Vagina (tissue), 2 donors: ENCODE data around the gene LNP1. TPM values are rescaled to one million over a fixed set of nuclear protein-coding genes. Genes with fewer than 3 reads are reported as not detected.

Experiments used
- DNase-seq, 2 donors: peaks; one replicate each; pipeline ENCODE4 v3.0.0-alpha.2; 2017; ENCODE audit errors: extremely low spot score in 2 of 2
- H3K27ac ChIP-seq: fragments of 200-600 bp; sonication (generic); one replicate; pipeline ENCODE4 v1.5.1; 2019
- H3K27me3 ChIP-seq: fragments of 200-600 bp; sonication (generic); one replicate; pipeline ENCODE4 v1.5.1; 2019
- H3K36me3 ChIP-seq, 2 donors: fragments of 200-600 bp; sonication (generic); one replicate each; pipeline ENCODE4 v1.5.1; 2017 to 2019
- H3K4me1 ChIP-seq: fragments of 200-600 bp; sonication (generic); one replicate; pipeline ENCODE4 v1.5.1; 2019
- H3K4me3 ChIP-seq, 2 donors: fragments of 200-600 bp; sonication (generic); 1 replicate in 1 of 2; 2 replicates in 1 of 2; pipeline ENCODE4 v1.5.1; 2016 to 2019
- H3K9me3 ChIP-seq: fragments of 200-600 bp; sonication (generic); one replicate; pipeline ENCODE4 v1.5.1; 2019
- POLR2A ChIP-seq, 2 donors: fragments of 450-650 bp; IDR thresholded peaks; one replicate each; pipeline ENCODE4 v1.6.1; 2017; ENCODE audit warnings: antibody characterized with exemption in 2 of 2, mild to moderate bottlenecking in 2 of 2, moderate library complexity in 2 of 2
- POLR2AphosphoS5 ChIP-seq, 2 donors: sonication (generic); formaldehyde crosslinking; IDR thresholded peaks; one replicate each; pipeline ENCODE4 v1.9.0; 2017; ENCODE audit warnings: antibody characterized with exemption in 2 of 2, mild to moderate bottlenecking in 2 of 2, low read depth in 1 of 2; ENCODE audit not compliant: insufficient read depth in 1 of 2
- intact Hi-C: fragments of 100-400 bp; cut with DNase I; formaldehyde crosslinking; loops from one replicate; pipeline ENCODE4 v1.15.1; 2023
- total RNA-seq: library from RNA; depleted of rRNA; stranded (reverse); fragments of >200 nt; gene quantifications from one replicate; pipeline ENCODE4 v1.2.3, GENCODE V29; 2016
- TF ChIP-seq, protein P1 (sequence below), 3 experiments: fragments of 450-650 bp in 2 of 3; fragments of 200-600 bp in 1 of 3; sonication (generic) in 1 of 3; IDR thresholded peaks; one replicate each; pipeline ENCODE4 v1.5.1; 2017 to 2019; ENCODE audit warnings: antibody characterized with exemption in 3 of 3, mild to moderate bottlenecking in 2 of 3, moderate library complexity in 2 of 3

The LNP1 gene
- total RNA-seq, 1 donor from 2014 or later: 4.4 TPM

DNA sequence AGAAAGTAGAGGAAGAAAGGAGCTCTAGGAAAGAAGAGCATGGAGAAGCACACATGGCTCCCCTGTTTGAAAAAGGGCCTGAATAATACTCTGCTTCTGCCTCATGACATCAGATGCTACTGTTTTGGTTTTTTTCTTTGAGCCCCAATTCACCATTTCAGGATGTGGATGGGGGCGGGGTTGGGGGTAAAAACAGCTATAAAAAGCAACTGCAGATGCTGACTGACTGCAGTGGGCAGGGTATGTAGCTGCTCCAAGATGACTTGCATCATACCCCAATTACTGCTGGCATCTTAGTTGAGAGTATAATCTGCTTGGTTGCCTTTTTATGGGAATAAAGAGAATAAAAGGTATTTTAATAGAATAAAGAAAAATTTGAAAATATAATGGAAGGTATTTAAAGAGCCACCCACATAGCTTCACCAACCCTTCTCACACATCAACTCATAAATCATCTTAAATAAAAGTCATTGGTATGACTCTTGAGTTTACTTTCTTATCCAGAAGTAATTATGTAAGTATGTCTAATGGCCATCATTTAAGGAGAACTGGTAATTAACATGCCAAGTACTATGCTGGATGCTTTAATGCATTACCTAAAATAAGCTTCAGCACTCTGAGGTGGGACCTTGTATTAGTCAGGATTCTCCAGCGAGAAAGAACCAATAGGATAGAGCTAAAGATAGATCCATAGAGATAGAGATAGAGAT is 54.7 kb downstream of the LNP1 start:
- H3K4me3 ChIP-seq: no peak overlapping the region
- TF ChIP-seq POLR2A (IDR thresholded peaks at IDR 0.05) (no peak), POLR2AphosphoS5 (IDR thresholded peaks at IDR 0.05; ENCODE audit: insufficient read depth in 1 of 2, low read depth in 1 of 2) (no peak)
- TF ChIP-seq, protein P1, sequence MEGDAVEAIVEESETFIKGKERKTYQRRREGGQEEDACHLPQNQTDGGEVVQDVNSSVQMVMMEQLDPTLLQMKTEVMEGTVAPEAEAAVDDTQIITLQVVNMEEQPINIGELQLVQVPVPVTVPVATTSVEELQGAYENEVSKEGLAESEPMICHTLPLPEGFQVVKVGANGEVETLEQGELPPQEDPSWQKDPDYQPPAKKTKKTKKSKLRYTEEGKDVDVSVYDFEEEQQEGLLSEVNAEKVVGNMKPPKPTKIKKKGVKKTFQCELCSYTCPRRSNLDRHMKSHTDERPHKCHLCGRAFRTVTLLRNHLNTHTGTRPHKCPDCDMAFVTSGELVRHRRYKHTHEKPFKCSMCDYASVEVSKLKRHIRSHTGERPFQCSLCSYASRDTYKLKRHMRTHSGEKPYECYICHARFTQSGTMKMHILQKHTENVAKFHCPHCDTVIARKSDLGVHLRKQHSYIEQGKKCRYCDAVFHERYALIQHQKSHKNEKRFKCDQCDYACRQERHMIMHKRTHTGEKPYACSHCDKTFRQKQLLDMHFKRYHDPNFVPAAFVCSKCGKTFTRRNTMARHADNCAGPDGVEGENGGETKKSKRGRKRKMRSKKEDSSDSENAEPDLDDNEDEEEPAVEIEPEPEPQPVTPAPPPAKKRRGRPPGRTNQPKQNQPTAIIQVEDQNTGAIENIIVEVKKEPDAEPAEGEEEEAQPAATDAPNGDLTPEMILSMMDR (IDR thresholded peaks at IDR 0.05): no peak
- no peaks in the 10 kb centered on the region for H3K9me3 ChIP-seq
- no peaks in the 10 kb centered on the region for H3K4me1 ChIP-seq
- intact Hi-C loops: no loop called here
- no peak overlapping the region for H3K27ac ChIP-seq
- H3K36me3 ChIP-seq: no peaks in the 10 kb centered on the region
- DNase-seq: no peak
- no peaks in the 10 kb centered on the region for H3K27me3 ChIP-seq

DNA sequence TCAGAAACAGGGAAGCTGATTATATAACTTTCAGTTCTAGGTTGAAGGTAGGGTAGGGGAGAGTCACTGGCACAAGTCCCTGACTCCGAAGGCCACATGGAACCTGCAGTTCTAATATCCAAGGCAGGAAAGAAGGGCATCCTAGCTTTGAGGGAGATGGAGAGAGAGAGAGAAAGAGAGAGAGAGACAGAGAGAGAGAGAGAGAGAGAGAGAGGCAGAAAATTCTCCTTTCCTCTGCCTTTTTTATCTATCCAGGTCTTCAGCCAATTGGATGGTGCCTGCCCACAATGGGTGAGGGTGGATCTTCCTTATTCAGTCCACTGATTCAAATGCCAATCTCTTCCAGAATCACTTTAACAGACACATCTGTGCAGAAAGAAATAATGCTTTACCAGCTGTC is 55.4 kb downstream of the LNP1 start:
- no peaks in the 10 kb centered on the region for H3K36me3 ChIP-seq
- H3K27me3 ChIP-seq: no peaks in the 10 kb centered on the region
- intact Hi-C loops: no loop called here
- H3K4me3 ChIP-seq: no peak overlapping the region
- no peaks in the 10 kb centered on the region for H3K9me3 ChIP-seq
- no peaks in the 10 kb centered on the region for H3K4me1 ChIP-seq
- H3K27ac ChIP-seq: no peak overlapping the region
- DNase-seq: no peak
- no peak for TF ChIP-seq POLR2AphosphoS5 (IDR thresholded peaks at IDR 0.05; ENCODE audit: insufficient read depth in 1 of 2, low read depth in 1 of 2)
- TF ChIP-seq, protein P1 (IDR thresholded peaks at IDR 0.05): no peak
- no peak for TF ChIP-seq POLR2A (IDR thresholded peaks at IDR 0.05)

DNA sequence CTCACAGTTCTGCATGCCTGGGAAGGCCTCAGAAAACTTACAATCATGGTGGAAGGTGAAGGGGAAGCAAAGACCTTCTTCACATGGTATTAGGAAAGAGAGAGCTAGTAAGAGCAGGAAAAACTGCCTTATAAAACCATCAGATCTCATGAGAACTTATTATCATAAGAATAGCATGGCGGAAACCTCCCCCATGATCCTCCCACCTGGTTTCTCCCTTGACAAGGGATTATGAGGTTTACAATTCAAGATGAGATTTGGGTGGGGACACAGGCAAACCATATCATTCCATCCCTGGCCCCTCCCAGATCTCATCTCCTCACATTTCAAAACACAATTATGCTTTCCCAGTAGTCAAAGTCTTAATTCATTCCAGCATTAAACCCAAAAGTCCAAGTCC is 56.5 kb downstream of the LNP1 start:
- no peak overlapping the region for H3K27ac ChIP-seq

DNA sequence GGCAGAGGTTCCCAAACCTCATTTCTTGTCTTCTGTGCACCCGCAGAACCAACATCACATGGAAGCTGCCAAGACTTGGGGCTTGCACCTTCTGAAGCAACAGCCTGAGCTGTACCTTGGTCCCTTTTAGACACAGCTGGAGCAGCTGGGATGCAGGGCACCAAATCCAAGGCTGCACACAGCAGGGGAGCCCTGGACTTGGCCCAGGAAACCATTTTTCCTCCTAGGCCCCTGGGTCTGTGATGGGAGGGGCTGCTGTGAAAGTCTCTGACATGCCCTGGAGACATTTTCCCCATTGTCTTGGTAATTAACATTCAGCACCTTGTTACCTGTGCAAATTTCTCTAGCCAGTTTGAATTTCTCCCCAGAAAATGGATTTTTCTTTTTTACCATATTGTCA is 57.5 kb downstream of the LNP1 start:
- H3K9me3 ChIP-seq: no peaks in the 10 kb centered on the region
- H3K4me3 ChIP-seq: no peak overlapping the region
- TF ChIP-seq, protein P1 (IDR thresholded peaks at IDR 0.05): no peak
- TF ChIP-seq POLR2A (IDR thresholded peaks at IDR 0.05): no peak
- no peak for TF ChIP-seq POLR2AphosphoS5 (IDR thresholded peaks at IDR 0.05; ENCODE audit: insufficient read depth in 1 of 2, low read depth in 1 of 2)
- no peak overlapping the region for H3K27ac ChIP-seq
- H3K36me3 ChIP-seq: no peaks in the 10 kb centered on the region
- intact Hi-C loops: no loop called here
- H3K27me3 ChIP-seq: no peaks in the 10 kb centered on the region
- no peak for DNase-seq
- H3K4me1 ChIP-seq: no peaks in the 10 kb centered on the region

More for the DNA sequence above, 56.5 kb downstream of the LNP1 start:
- H3K27me3 ChIP-seq: no peaks in the 10 kb centered on the region
- no peaks in the 10 kb centered on the region for H3K9me3 ChIP-seq
- no peak for TF ChIP-seq POLR2A (IDR thresholded peaks at IDR 0.05)
- TF ChIP-seq, protein P1 (IDR thresholded peaks at IDR 0.05): no peak
- TF ChIP-seq POLR2AphosphoS5 (IDR thresholded peaks at IDR 0.05; ENCODE audit: insufficient read depth in 1 of 2, low read depth in 1 of 2): no peak
- H3K4me3 ChIP-seq: no peak overlapping the region
- H3K4me1 ChIP-seq: no peaks in the 10 kb centered on the region
- DNase-seq: no peak
- no peaks in the 10 kb centered on the region for H3K36me3 ChIP-seq
- intact Hi-C loops: no loop called here

DNA sequence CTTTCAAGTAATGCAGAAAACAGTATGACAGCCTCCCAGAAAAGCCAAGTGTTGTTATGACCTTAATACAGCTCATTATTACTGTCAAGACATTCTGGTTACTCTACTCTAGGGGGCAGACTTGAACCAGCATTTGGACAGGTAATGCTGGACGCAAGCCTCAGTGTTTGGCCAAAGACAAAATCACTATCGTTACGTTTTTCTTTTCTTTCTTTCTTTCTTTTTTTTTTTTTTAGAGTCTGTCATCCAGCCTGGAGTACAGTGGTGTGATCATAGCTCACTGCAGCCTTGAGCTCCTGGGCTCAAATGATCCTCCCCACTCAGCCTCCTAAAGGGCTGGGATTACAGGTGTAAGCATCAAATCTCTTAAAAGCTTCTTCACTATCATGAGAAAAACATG is 61.7 kb downstream of the LNP1 start:
- Histone ChIP-seq H3K27ac (no peak overlapping the region), H3K9me3 (no peaks in the 10 kb centered on the region), H3K27me3 (no peaks in the 10 kb centered on the region), H3K4me3 (no peak overlapping the region), H3K36me3 (no peaks in the 10 kb centered on the region), H3K4me1 (no peaks in the 10 kb centered on the region)
- TF ChIP-seq, protein P1 (IDR thresholded peaks at IDR 0.05): peak in 2 of 3 experiments; percentile 67 to 74
- TF ChIP-seq POLR2A (IDR thresholded peaks at IDR 0.05): no peak
- no peak for DNase-seq
- intact Hi-C loops: loop anchor here (5.0 kb wide), 1 partner anchor 124 kb away; no protein-coding TSS in a partner anchor
